Fibroblast of upper back skin (primary cell): ENCODE measurements around the gene SP3.

ENCODE experiments used
- DNase-seq: peaks from one replicate; pipeline ENCODE4 v3.0.0-alpha.2; 2013

Gene SP3

DNA sequence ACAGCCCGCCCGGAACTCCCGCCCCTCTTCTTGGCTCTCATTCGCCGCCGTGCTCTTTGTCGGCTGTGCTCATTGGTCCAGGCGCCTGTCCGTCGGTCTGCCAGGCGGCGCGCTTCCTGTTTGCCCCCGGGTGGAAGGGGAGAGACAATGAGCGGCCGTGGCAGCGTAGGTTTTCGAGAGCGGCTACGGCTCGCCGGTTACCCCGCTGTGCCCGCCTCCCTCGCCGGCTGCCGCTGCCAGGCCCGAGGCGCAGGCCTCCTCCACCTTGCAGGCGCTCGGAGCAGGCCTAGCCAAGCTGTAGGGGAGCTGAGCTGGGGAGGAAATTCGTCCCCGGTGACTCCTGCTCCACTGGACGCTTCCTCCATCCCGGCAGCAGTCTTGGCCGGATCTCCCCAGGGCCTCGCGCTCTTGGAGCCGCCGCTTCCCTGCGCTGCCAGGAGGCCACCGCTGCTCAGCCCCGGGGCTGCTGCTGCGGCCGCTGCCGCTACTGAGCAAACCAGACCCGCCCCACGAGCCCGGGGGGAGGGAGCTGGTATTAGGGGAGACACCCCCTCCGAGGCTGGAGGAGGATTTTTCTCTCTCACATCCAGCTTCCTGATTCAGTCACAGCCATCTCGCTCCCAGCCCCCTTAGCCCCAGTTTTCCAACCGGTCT, at the start of gene SP3:
Gene SP3 (minus strand): TSS at position 2 of the 654 bp plus-strand sequence. CDS start 202 bp downstream, outside the sequence.
- DNase-seq: peak; percentile 98

DNA sequence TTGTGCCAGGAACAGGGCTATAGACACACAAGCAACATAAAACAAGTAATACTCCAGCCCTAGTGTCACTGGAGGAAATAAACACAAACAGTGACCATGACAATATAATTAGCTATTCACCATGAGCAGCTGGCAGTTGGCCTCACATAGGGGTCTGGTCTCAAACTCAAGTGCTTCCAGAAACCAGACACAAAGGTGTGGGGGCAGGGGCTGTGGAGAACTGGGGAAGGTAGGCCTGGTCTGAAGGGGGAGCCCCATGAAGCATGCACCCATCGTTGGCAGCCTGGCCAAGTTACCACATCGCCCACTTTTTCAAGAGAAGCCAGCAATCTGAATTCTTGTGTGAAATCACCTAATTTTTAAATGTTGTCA, 49.5 kb upstream of the SP3 start:
- no peak for DNase-seq

DNA sequence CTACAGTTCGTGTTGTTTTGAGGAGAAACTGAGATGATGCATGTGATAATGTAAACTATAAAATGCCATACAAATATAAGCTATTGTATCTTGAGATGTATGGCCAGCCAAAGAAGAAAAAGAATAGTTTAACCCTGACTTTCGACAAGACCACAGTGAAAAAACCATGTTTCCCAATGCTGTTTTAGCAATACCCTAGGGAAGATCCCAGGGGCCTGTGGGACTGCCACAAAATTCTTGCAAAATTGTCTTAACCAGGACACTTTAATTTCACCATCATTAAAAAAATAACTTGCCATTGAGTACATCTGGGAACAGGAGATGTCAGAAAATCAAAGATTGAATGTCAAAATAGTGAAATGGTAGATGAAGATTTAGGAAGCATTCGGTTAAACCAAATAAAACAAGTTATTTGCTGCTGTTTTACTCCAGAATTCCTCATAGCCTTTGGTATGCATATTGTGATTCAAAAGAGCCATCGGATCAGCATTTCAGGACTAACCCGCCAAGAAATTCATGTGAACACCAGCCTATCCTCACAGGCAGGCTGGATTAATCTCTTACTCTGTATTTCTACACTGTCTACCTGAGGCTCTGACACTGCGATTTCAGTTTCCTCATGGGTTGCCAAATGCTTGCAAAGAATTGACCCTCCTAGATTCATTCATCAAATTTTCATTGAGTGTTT, 49.0 kb upstream of the SP3 start:
- DNase-seq: no peak

DNA sequence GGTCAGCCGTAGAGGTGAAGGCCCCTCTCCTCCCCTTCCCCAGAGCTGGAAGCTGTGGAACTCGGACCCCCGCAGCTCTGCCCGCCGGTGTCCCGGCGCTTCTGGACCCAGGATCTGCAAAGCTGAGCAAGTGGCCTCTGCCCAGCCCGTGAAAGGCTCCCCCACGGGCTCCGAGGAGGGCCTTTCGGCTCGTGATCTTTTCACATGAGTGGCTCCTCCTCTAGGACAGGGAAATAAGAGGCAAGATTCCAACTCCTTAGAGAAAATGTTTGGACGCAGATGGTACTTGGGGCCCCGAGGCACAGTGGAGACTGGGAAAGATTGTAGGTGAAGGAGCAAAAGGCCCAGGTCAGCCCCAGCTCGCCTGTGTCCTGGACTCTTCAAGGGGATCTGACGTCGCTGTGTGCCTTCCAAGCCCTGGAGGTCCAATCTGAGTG, 48.2 kb upstream of the SP3 start:
- no peak for DNase-seq

DNA sequence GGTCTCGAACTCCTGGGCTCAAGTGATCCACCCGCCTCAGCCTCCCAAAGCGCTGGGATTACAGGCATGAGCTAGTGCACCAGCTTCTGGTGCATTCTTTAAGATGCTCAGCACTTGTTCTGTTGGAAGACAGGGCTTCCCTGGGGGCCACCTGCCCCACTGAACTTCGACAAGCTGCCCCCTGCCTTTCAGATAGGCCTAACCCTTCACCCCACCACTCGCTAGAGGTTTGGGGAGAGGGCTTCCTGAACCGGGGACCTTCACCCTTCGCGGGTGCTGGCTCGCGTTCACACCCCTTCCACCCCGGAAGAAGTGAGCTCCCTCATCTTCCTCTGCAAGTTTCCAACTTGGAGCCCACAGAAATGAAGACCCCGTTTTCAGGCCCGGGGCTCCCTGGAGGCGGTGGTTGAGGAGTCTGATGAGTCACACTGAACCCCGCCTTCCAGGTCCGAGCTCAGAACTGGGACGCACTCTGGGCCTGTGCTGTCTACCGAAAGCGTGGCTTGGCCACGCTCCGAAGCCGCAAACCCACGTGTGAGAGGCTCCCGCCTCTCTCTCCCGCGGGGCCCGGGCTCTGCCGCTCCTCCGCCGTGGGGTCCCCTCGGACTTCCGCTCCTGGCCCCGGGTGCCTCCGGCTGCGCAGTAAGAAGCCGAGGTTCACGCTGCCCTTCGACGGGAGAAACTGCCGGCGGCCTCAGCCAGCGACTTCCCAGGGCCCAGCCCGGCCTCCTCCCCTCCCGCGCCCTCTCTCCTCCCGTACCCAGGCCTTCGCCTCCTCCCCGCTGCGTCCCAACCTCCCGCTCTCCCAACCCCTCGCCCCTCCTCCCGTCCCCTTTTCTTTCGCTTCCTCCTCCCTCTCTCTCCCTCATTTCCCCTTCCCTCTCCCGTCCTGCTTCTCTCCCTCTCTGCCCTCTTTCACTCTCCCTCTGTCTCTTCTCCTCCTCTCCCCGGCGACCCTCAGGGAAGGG, 47.5 kb upstream of the SP3 start:
- peak; percentile 63 for DNase-seq

DNA sequence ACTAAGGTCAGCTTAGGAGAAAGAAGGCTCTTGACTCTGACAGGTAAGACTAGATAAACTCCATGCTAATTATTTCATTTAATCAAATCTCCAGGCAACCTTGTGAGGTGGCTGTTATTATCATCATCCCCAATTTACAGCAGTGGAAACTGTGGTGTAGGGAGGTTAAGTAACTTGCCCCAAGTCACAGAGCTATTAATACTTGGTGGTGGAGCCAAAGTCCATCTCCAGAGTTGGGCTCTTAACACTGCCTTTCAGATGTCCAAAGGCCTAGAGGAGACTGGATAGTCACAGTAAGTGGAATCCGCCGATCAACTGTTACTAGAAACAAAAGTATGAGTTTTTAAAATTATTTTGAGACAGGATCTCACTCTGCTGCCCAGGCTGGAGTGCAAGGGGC, 46.6 kb upstream of the SP3 start:
- no peak for DNase-seq

DNA sequence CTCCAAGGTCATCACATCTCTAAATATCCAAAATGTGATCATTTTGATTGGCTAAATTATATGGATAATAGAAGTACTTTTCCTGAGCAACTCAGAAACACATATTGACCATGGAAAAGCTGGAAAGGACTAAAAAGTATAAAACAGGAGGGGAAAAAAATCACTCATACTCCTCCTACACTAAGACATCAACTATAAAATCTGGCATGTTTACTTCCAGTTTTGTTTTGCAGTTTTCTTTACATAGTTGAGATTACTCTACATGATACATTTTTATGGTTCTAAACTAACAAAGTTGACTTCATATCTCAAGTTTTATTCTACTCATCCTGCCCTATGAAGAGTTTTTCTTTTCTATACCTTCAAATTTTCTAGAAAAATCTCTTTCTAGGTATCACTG, 46.0 kb upstream of the SP3 start:
- no peak for DNase-seq

DNA sequence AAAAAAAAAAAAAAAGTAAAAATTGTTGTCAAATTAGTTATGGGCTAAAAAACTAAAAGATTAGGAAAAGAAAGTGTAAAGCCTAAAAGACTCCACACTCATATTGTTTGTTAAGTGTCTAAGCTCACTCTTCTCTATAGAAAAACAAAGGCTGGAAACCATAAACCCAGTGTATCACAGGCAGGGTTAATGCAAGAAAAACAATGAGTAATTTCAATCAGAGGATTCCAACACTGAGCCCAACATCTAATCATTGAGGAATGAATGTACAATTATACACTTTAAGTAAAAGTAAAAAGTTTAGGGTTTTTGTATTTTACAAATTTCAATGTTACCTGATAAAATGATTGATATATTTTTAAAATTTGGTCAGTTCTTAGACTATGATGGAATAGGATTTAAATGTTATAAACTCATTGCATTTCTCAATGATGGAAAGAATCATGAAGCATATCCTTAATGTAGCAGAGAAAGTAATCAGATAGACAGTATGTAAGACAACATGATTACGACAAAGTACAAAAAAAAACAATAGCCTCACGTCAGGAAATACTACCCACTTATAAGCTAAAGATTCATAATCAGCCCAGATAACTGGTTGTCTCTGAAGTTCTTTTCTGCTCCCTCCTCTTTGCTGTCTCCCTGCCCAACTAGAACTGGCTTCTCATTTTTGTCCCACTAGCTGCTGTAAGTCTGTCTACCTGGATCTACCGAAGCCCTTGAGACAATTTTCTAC, 44.5 kb upstream of the SP3 start:
- DNase-seq: peak; percentile 48

DNA sequence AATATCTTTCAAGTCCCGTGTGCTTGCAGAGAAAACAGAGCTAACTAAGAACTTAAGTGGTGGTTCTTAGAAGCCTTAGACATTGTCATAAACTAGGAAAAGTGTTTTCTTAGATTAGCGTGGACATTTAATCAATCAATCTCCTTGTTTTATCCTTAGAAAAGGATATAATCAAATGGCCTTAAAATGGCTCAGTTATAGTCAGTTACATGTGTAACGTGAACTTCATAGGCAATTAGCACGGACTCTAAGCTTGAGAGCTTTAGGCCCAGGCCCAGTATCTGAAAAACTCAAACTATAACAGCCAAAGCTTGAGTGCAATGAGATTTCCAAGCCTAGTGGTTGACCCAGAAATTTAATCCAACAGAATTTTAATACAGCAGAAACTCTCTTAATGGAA, 43.5 kb upstream of the SP3 start:
- DNase-seq: no peak

DNA sequence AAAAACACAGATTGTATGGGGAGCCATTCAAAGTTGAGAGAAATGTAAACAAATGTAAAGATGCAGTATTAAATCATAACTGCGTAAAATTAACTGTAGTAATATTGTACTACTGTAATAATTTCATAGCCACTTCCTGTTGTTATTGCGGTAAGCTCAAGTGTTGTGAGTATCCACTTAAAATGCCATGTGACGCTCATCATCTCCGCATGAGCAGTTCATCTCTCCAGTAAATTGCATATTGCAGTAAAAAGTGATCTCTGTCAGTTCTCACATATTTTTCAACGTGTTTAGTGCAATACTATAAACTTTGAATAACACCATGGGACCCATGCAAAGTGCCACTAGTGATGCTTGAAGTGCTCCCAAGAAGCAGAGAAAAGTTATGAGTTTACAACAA, 41.8 kb upstream of the SP3 start:
- DNase-seq: peak; percentile 16

DNA sequence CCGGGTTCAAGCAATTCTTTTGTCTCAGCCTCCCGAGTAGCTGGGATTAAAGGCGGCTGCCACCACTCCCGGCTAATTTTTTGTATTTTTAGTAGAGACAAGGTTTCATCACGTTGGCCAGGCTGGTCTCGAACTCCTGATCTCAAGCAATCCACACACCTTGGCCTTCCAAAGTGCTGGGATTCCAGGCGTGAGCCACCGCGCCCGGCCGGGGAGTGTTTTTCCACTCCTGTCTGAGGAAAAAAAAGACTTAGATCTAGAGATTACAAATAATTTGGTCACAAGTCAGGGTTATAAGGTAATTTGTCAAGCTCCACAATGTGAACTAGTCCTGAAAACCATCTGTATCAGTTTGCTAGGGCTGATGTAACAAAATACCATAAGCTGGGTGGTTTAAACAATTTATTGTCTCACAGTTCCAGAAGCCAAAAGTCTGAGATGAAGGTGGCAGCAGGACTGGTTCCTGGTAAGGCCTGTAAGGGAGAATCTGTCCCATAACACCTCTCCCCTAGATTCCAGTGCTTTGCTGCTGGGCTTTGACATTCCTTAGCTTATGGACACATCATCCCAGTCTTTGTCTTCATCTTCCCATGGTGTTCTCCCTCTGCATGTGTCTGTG, 40.7 kb upstream of the SP3 start:
- peak; percentile 12 for DNase-seq

DNA sequence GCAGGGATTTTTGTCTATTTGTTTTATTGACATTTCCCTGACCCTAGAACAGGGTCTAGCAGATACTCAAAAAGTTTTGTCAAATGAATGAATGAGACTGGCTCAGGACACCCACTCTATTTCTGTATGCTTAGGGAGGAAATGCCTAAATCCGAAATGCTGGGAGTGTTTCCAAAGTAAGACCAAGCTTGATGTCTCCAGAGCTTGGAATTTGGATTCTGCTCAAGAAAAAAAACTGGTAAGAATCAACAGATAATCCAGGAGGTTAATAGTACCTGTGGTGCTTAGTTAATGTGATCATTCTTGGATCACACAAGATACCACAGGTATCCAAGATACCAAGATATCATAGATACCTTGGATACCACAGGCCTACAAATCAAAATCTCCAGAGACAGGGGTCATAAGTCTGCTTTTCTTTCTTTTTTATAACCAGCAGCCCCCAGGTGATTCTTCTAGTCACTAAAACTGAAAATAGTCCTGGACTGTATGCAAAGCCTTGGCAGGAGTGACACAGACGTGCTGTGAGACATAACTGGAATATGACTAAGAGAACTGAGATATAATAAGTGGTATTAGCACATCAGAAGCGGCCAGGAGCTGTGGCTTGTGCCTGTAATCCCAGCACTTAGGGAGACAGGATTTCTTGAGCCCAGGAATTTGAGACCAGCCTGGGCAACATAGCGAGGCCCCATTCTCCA, 39.9 kb upstream of the SP3 start:
- peak; percentile 94 for DNase-seq

DNA sequence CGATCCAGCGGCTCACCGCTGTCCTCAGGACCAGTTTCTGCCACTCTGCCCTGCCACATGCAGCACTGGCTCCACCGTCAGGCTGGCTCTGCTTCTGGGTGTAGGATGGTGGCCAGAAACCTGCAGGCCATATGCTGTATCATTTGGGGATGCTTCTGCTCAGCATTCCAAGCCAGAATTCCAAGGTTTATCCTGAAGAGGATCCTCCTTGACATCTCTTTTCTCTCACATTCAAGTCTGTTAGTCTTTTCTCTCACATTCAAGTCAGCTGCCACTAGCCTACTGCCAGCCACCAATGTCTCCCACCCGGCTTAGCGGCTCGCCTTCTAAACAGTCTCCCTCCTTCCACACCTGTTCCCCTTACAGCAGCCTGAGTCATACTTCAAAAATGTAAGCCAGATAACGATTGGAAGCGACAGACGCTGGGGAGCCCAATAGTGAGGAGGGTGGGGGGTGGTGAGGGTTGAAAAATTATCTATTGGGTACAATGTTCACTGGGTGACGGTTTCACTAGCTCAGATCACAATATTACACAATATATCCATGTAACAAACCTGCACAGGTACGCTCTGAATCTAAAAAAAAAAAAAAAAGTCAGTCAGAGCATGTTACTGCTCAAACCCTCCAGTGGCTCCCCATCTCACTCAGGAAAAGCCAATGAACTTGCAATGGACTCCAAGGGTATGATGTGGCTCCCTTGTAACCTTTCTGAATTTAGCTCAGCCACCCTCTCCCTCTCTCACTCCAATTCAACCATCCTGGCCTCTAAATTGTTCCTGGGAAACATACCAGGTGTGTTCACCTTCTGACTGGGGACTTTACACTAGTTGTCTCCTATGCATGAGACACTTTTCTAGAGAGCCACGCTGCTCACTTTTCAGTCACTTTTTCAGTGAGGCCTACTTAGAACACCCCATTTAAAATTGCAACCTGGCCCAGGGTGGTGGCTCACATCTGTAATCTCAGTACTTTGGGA, 38.8 kb upstream of the SP3 start:
- peak; percentile 13 for DNase-seq

DNA sequence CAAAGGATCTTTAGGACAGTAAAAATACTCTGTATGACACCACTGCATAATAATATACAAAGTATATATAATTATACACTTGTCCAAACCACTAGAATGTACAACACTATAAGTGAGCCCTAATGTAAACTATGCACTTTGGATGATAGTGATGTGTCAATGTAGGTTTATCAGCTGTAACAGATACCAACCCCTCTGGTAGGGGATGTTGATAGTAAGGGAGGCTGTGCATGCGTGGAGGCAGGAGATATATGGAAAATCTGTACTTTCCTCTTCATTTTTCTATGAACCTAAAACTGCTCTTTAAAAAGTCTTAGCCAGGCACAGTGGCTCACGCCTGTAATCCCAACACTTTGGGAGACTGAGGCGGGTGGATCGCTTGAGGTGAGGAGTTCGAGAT, 37.5 kb upstream of the SP3 start:
- no peak for DNase-seq

DNA sequence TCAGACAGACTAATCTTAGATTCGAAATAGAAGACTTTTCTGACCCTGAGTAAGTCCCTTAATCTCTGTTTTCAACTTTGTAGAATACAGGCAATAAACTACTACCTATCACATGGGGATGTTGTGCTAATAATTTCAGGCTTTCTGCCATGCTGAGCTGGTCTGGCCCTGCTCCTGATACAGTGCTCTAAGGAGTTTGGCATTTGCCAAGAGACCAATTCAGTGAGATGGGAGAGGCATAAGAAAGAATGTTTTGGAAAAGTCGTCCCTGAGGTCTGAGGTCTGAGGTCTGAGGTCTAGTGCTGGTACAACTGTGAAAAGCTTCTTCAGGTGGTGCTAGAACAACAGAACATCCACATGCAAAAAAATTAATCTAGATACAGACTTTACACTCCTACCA, 35.9 kb upstream of the SP3 start:
- DNase-seq: no peak

DNA sequence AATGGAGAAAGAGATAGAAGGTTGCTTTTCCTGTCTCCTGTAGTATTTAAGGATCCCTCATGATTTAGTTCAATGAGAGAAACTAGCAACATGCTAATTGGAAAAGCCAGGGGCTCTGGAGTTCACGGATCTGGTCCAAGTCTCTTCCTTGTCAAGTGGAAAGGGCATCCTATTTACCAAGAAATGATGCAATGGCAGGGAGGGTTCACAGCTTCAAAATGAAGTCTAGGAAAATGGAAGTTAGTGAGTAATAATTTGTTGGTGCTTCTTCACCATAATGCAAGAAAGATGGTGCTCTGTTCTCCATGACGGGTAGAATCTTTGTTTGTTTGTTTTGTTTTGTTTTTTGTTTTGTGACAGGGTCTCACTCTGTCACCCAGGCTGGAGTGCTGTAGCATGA, 34.6 kb upstream of the SP3 start:
- no peak for DNase-seq

DNA sequence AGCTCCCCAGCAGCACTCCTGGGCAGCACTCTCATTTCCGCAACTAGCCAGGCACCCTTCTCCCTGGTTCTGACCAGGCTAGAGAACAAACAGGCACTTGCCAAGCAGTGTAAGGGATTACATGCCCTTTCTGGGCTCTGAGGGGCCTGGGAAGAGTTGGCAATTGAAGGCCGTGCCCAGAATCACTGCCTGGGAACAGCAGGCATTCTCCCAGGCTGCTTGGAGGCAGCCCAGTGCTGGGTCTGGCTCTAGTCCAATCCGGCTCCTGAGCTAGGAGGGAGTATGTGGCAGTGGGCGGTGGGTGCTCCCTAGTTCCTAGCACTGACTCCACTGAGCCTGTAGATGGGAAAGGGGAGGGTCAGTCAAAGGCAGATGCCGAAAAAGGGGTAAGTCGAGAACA, 34.1 kb upstream of the SP3 start:
- DNase-seq: no peak

DNA sequence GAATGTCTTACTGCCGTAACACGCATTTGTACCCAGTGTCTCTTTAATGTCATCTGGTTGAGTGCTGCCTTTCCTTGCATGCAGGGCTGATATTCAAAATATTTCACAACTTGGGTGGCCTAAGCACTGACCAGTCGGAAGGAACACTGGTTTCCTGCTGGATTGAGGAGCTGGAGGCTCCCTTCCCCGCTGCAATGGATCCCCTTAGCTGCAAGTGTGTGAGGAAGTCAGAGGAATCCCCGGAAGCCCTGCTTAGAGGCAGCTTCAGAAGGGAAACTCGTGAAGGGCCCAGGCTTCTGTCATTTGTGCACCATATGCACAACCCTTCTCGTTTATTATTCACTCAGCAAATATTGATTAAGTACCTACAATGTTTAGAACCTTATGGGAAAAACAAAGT, 33.2 kb upstream of the SP3 start:
- no peak for DNase-seq

DNA sequence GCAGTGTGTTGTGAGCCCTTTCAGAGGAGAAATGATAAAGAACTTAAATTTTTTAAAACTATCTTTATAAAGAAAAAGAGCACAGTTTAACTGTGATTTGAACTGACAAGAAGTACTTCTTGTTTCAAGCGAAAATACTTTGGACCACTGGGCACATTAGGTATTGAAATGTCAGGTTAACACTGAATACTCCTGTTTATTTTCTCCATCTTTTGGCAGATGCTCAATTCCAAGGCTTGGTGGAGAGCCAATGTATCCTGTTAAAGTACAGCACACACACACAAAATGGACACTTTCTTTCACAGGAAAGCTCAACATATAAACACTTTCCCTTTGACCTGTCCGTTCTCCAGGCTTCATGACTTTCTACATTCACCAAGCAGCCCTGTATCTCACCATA, 32.6 kb upstream of the SP3 start:
- peak; percentile 29 for DNase-seq

DNA sequence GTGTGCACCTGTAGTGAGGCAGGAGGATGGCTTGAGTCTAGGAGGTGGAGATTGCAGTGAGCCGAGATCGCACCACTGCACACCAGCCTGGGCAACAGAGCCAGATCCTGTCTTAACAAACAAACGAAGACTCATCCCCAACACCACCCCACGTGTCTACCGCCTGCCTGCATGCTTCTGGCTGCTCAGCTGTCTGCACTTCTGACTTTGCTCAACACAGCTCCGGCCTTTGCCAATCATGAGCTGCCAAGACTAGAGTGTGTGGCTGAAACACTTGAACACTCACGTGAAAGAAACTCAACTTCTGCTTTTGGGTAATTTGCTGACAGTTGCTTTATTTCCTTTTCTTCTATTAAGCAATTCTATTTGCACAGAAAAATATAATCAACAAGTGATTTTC, 32.1 kb upstream of the SP3 start:
- peak; percentile 41 for DNase-seq

DNA sequence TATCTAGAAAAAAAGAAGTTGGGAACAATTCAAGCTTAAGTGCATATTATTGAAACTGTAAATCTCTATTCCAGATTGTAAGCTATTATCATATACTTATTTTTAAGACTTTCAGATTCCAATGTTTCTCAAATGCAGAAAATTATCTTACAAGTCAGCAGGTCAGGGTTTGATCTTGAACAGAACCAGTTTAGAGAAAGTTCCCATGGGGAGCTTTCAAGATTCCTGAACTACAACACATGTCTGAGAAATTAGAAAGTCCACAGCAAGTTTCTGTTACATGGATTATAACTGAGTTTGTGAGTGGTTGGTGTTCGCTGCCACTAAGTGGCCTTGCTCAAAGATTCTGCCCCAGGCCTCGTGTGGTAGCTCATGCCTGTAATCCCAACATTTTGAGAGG, 31.6 kb upstream of the SP3 start:
- DNase-seq: no peak
